AG08396 (cell line): Measurements from ENCODE around the gene DNM1.

Experiments
- DNase-seq: peaks from one replicate; pipeline ENCODE4 v3.0.0; 2012; ENCODE audit warnings: low spot score, mixed read lengths

The DNM1 gene

GRCh38 chr9:128252317-128253139, 49.3 kb downstream of the DNM1 start:
- no peak for DNase-seq

DNA sequence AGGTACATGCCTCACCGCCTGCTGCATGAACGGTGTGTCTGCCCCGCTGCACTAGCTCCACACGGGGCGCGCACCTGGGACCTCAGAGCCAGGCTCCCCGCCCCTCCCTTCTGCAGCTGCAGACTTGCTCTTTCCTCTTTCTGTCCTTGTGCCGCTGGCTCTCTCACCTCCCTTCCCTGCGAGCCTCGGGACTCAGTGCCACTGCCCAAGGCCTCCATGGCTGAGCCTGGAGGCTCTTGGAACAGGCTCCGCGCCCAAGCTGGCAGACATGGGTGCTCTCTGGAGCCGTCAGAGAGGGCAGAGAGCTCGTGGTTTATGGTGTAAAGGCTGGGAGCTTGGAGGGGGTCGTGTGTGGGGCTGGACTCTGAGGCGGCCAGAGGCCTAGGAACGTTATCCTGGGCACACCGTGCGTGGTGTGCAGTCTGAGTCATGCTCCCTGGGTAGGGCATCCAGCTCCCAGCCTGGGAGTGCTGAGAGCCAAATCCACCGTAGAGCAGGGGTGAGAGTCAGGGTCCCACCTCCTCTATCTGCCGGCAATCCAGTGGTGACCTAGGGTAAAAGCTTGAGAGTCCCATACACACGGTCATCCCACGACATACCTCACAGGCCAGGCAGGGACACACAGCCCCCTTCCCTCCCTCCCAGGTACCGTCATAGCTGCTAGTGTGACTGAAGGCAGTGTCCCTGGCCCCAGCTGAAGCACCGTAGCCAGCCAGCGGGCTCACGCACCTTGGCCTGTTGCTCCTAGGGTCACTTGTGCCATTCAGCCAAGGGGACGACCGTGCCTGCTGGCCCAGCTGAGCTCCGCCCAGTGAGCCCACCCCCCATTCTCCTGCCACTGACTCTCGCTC, 50.2 kb downstream of the DNM1 start:
- no peak for DNase-seq

GRCh38 chr9:128253991-128254346, 50.8 kb downstream of the DNM1 start:
- no peak for DNase-seq

- no peak for DNase-seq
Measured at GRCh38 chr9:128254362-128254761, 51.2 kb downstream of the DNM1 start.

- DNase-seq, result peak; percentile 87
Measured at GRCh38 chr9:128254855-128255759, 51.9 kb downstream of the DNM1 start.

DNA sequence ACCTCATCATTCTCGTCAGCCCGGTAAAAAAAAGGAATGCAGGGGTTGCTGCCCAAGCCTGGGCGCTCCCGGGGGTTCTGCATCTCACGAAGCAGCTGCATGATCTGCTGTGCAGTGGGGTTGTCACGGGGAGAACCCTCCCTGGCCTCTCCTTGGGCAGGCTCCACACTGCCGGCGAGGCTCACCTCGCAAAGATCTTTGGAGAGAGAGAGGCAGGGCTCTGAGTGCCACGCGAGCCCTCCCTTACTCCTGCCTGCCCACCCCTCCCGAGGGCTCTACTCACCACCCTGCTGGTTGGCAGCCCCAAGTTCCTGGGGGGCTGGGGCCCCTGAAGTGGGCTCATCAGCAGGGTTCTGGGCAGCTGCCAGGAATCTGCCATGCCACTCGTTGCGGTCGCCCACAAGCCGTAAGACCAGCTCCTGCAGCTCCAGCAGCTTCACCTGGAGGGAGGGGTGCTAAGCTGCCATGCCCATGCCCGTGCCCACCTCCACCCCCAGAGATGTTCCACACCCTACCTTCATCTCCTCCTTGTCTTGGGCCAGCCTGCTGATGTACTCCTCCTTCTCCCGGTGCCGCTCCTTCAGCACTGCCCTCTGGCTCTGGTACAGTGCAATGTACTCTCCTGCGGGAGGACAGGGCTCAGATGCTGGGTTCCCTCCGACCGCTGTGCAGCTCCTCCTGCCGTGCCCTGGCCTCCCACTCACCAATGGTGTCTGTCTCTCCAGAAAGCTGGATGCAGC, 54.1 kb downstream of the DNM1 start:
- no peak for DNase-seq

GRCh38 chr9:128257907-128258306, 54.7 kb downstream of the DNM1 start:
- no peak for DNase-seq

DNA sequence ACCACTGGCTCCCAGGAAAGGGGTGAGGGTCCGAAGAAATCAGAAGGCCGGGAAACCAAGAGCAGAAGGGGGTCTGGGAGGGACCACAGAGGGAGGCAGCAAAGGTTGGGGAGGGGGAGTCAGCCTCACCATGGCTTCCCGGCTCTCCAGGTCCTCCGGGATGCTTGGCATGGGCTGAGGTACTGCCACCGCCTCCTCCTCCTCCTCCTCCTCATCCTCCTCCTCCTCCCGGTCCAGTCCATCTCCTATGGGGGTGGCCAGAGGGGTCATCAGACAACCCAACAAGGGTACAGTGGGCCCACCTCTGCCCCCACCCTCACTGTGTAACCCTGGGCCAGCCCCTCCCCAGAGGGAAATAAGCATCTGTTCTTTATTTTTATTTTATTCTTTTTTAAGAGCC, 55.1 kb downstream of the DNM1 start:
- no peak for DNase-seq

GRCh38 chr9:128259156-128259555, 56.0 kb downstream of the DNM1 start:
- no peak for DNase-seq

DNA sequence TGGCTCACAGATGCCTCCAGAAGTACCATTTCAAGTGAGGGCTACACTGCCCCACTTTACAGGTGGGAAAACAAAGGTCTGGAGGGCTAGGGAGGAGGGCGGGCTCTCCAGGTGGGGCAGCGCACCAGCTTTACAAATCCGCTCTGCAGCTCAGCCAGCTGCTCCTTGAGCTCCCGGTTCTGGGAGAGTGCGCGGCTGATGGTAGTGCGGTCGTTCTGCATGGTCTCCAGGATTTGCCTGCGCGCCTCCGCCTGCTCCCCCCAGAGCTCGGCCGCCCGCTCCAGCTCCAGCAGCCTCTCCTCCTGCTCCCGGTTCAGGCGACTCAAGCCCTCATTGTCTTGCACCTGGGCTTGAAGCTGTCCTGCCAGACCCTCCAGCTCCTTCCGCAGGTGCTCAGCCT, 57.2 kb downstream of the DNM1 start:
- no peak for DNase-seq

- no peak for DNase-seq
Measured at GRCh38 chr9:128262687-128263086, 59.5 kb downstream of the DNM1 start.

DNA sequence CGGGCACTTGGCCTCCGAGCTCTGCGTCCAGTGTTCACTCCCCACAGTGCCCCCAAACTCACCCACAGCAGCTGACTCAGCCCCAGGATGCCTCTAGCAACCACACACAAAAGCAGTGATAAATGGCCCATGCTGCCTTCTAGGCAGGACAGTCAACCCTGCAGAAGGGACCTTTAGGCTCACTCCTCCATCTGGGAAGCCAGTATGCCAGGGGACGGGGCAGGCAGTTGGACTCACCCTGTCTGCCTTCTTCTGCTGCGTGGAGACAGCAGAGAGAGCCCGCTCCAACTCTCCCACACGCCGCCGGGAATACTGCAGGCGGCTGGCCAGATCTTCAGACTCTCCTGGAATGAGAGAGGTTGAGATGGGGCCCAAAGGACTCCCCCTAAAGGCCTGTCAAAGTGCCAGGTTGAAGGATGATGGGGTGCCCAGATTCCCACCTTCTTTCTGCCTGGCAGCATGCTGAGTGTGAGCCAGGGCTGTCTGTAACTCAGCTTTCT, 62.2 kb downstream of the DNM1 start:
- no peak for DNase-seq

GRCh38 chr9:128266868-128267590, 63.9 kb downstream of the DNM1 start:
- no peak for DNase-seq

- DNase-seq, result no peak
Measured at GRCh38 chr9:128271112-128271511, 67.9 kb downstream of the DNM1 start.

DNA sequence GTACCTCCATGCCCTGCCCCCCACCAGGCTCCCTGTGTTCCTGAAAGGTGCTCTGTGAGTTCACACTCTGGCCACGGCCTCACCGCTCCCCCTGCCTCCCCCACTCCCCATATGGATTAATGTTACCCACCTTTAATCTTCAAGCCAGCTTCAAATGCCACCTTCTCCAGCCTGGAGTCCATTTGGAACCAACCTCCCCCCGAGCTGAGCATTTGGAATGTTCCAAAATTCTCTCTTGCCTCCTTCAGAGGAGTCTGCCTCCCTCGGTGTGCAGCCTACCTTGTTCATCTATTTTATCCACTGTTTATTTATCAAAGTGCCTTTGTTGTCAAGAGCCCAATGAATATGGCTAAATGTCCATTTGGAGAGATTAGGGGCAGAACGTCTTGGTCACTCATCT, 68.3 kb downstream of the DNM1 start:
- DNase-seq, result no peak

GRCh38 chr9:128274245-128274644, 71.1 kb downstream of the DNM1 start:
- DNase-seq, result no peak

- peak; percentile 79 for DNase-seq
Measured at GRCh38 chr9:128275198-128276007, 72.2 kb downstream of the DNM1 start, which contains the start of gene GOLGA2. Gene GOLGA2 (minus strand): TSS chr9:128276007. CDS start chr9:128275976, 31 bp downstream.

DNA sequence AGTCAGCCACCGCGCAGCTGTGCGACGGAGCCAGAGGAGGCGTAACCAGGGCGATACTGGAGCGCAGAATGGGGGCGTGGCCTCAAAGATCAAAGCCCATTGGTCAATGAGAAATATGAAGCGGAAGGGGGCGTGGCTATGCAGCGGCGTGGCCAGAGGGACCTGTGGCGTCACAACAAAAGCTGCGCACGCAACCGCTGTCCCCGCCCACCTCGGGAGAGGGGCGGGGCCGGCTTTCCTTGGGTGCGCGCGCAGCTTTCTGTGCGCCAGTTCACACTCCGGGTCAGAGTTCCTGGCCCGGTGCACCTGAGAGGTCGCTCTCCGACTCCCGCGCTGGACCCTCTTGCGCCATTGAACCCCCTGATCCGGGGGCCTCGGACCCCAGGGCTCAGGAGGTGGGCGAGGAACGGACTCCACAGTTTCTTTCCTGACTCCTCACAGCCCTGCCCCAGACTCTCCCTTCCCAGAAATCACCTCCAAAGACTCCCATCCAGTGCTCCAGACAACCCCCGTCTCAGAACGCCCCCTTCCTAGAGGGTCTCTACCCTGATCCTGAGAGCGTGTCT, 72.9 kb downstream of the DNM1 start, which contains the start of gene SWI5:
TSS of gene SWI5 (plus strand) at position 269 of the 566 bp plus-strand sequence.
- DNase-seq, result peak; percentile 100
